Right cardiac atrium (tissue), 5 donors: ENCODE measurements around the gene ENAH. TPM values are rescaled to one million over a fixed set of nuclear protein-coding genes. Genes with fewer than 3 reads are reported as not detected.
"Not testable (repeated sequence)": the region's sequence is repeated elsewhere in the genome, so short reads cannot be mapped to it uniquely, and the experiment has no call there.

Experiments used
- ATAC-seq, 2 donors: fragments of 200-7000 bp; cut with Tn5 transposase; one replicate each; pipeline versions ENCODE4 v1.8.0 to v1.9.1; 2020; ENCODE audit warnings: moderate library complexity in 2 of 2, mild to moderate bottlenecking in 1 of 2
- DNase-seq, 3 donors: peaks; one replicate each; pipeline ENCODE4 v3.0.0-alpha.2; 2020
- H3K27ac ChIP-seq: one replicate; pipeline ENCODE4 v1.5.1; 2013; ENCODE audit warnings: mild to moderate bottlenecking, low read length, control low read depth, moderate library complexity
- H3K27me3 ChIP-seq: one replicate; pipeline ENCODE4 v1.6.1; 2013; ENCODE audit not compliant: control insufficient read depth, insufficient read depth
- H3K4me1 ChIP-seq: one replicate; pipeline ENCODE4 v1.6.1; 2013; ENCODE audit warnings: low read length; ENCODE audit not compliant: control insufficient read depth, insufficient read depth
- H3K4me3 ChIP-seq: one replicate; pipeline ENCODE4 v1.5.1; 2013; ENCODE audit warnings: low read length, control low read depth
- H3K9me3 ChIP-seq: one replicate; pipeline ENCODE4 v1.6.1; 2013; ENCODE audit warnings: low read length; ENCODE audit not compliant: control insufficient read depth
- WGBS: extraction: QIAGEN DNeasy Blood & Tissue Kit; methylation state at CpG from one replicate; pipeline ENCODE4 v1.1.7; 2013; 5-methylcytosine and 5-hydroxymethylcytosine counted together
- intact Hi-C, 4 donors: fragments of 100-400 bp; cut with DNase I; formaldehyde crosslinking; loops; one replicate each; pipeline versions ENCODE4 v1.11.0 to v1.14.0; 2022 to 2023
- polyA plus RNA-seq: library from polyadenylated mRNA; stranded (reverse); fragments of 200-250 nt; gene quantifications from one replicate; pipeline ENCODE4 v1.2.3, GENCODE V29; 2013
- total RNA-seq, 4 donors: library from RNA; stranded (reverse); fragmentation: NEBNext Ultra II Directional; extraction: Animal tissue kit (Norgen Biotek cat#: 25700); gene quantifications; one replicate each; pipeline ENCODE4 v1.2.1, GENCODE V29; 2021
- donor health status: healthy with polysubstance abuse.
- donor health status: DM: no; HTN: yes; CAD: no.
- donor health status: DM: no; HTN: no; CAD: no.
- donor health status: DM: no; HTN: yes; CAD: no; lungs with severe emphysema.
- donor health status: DM: yes; HTN: yes; CAD: no.

ENAH gene
- total and polyA plus RNA-seq, 5 donors, result 29.8 to 132 (median 108) TPM

- 95% methylated on average over 7 of the region's 7 CpGs for WGBS
- H3K27me3 ChIP-seq, result no peaks in the 10 kb centered on the region
- DNase-seq (no peak), ATAC-seq (no peak)
- peaks cover 1% of the 10 kb centered on the region for H3K4me1 ChIP-seq
- intact Hi-C loops, result no loop called here
- H3K27ac ChIP-seq, result no peak overlapping the region
- H3K9me3 ChIP-seq, result no peaks in the 10 kb centered on the region
- H3K4me3 ChIP-seq, result no peak overlapping the region
These were observed 127.5 kb downstream of the ENAH start for GRCh38 chr1:225525377-225525776.

- 86% methylated on average over 6 of the region's 6 CpGs for WGBS
- Histone ChIP-seq H3K4me3 (no peak overlapping the region), H3K27ac (no peak overlapping the region), H3K27me3 (no peaks in the 10 kb centered on the region), H3K4me1 (peaks cover 1% of the 10 kb centered on the region), H3K9me3 (no peaks in the 10 kb centered on the region)
- DNase-seq, result no peak
- no peak for ATAC-seq
- intact Hi-C loops, result no loop called here
These were observed 128.4 kb downstream of the ENAH start for GRCh38 chr1:225524570-225524969.

GRCh38 chr1:225523263-225523950 is 129.5 kb downstream of the ENAH start:
- DNase-seq (no peak), ATAC-seq (no peak)
- Histone ChIP-seq H3K27ac (no peak overlapping the region), H3K4me1 (no peaks in the 10 kb centered on the region), H3K4me3 (no peak overlapping the region), H3K9me3 (no peaks in the 10 kb centered on the region), H3K27me3 (no peaks in the 10 kb centered on the region)
- intact Hi-C loops, result no loop called here
- 61% methylated on average over 4 of the region's 4 CpGs for WGBS

GRCh38 chr1:225522588-225523262 is 130.2 kb downstream of the ENAH start:
- 65% methylated on average over 1 of the region's 1 CpG for WGBS
- intact Hi-C loops, result no loop called here
- H3K4me3 ChIP-seq, result no peak overlapping the region
- H3K27me3 ChIP-seq, result no peaks in the 10 kb centered on the region
- no peaks in the 10 kb centered on the region for H3K9me3 ChIP-seq
- no peak for ATAC-seq
- no peaks in the 10 kb centered on the region for H3K4me1 ChIP-seq
- no peak for DNase-seq
- H3K27ac ChIP-seq, result no peak overlapping the region

GRCh38 chr1:225520587-225521227 is 132.2 kb downstream of the ENAH start:
- no peaks in the 10 kb centered on the region for H3K27me3 ChIP-seq

GRCh38 chr1:225519166-225519863 is 133.6 kb downstream of the ENAH start:
- H3K27ac ChIP-seq, result no peak overlapping the region
- no peak overlapping the region for H3K4me3 ChIP-seq
- H3K4me1 ChIP-seq, result no peaks in the 10 kb centered on the region
- no peaks in the 10 kb centered on the region for H3K27me3 ChIP-seq
- ATAC-seq, result peak in 1 of 2 donors; percentile 65
- WGBS, result 79% methylated on average over 19 of the region's 19 CpGs
- H3K9me3 ChIP-seq, result no peaks in the 10 kb centered on the region
- intact Hi-C loops, result no loop called here
- peak; percentile 34 to 75 (median 71) for DNase-seq

More at GRCh38 chr1:225520587-225521227, 132.2 kb downstream of the ENAH start:
- Histone ChIP-seq H3K4me3 (no peak overlapping the region), H3K27ac (no peak overlapping the region), H3K9me3 (no peaks in the 10 kb centered on the region), H3K4me1 (no peaks in the 10 kb centered on the region)
- WGBS, result 92% methylated on average over 7 of the region's 7 CpGs
- intact Hi-C loops, result no loop called here
- DNase-seq (no peak), ATAC-seq (no peak)

- Histone ChIP-seq H3K9me3 (no peaks in the 10 kb centered on the region), H3K27me3 (no peaks in the 10 kb centered on the region), H3K4me3 (no peak overlapping the region), H3K4me1 (no peaks in the 10 kb centered on the region), H3K27ac (no peak overlapping the region)
- DNase-seq, result no peak
- WGBS, result 69% methylated on average over 8 of the region's 8 CpGs
- intact Hi-C loops, result no loop called here
- ATAC-seq, result peak in 1 of 2 donors; percentile 24
These were observed 135.2 kb downstream of the ENAH start for GRCh38 chr1:225517697-225518096.

GRCh38 chr1:225517221-225517620 is 135.7 kb downstream of the ENAH start:
- Histone ChIP-seq H3K4me1 (no peaks in the 10 kb centered on the region), H3K4me3 (no peak overlapping the region), H3K9me3 (no peaks in the 10 kb centered on the region), H3K27me3 (no peaks in the 10 kb centered on the region), H3K27ac (no peak overlapping the region)
- WGBS, result 98% methylated on average over 6 of the region's 6 CpGs
- intact Hi-C loops, result no loop called here
- ATAC-seq, result no peak
- DNase-seq, result no peak

GRCh38 chr1:225514671-225515081 is 138.2 kb downstream of the ENAH start:
- WGBS, result 61% methylated on average over 3 of the region's 3 CpGs
- H3K4me1 ChIP-seq, result no peaks in the 10 kb centered on the region
- no peak overlapping the region for H3K4me3 ChIP-seq
- intact Hi-C loops, result no loop called here
- H3K9me3 ChIP-seq, result no peaks in the 10 kb centered on the region
- DNase-seq, result no peak
- ATAC-seq, result no peak
- H3K27me3 ChIP-seq, result no peaks in the 10 kb centered on the region
- no peak overlapping the region for H3K27ac ChIP-seq

GRCh38 chr1:225513576-225513975 is 139.3 kb downstream of the ENAH start:
- WGBS, result 95% methylated on average over 9 of the region's 9 CpGs

More at GRCh38 chr1:225513576-225513975, 139.3 kb downstream of the ENAH start:
- H3K4me1 ChIP-seq, intact Hi-C loops, H3K27me3 ChIP-seq, H3K9me3 ChIP-seq, ATAC-seq, DNase-seq, H3K27ac ChIP-seq, H3K4me3 ChIP-seq: not testable (repeated sequence)
